ENCODE results near the gene LAMTOR2.
A peak's percentile ranks its signal among the peaks of the same experiment; 100 is the strongest.

LAMTOR2 gene

GRCh38 chr1:156075775-156076204 is 21.2 kb downstream of the LAMTOR2 start:
- Mint-ChIP-seq H3K4me3 (no peak overlapping the region), H3K4me1 (ENCODE audit: low read depth) (no peaks in the 10 kb centered on the region)

DNA sequence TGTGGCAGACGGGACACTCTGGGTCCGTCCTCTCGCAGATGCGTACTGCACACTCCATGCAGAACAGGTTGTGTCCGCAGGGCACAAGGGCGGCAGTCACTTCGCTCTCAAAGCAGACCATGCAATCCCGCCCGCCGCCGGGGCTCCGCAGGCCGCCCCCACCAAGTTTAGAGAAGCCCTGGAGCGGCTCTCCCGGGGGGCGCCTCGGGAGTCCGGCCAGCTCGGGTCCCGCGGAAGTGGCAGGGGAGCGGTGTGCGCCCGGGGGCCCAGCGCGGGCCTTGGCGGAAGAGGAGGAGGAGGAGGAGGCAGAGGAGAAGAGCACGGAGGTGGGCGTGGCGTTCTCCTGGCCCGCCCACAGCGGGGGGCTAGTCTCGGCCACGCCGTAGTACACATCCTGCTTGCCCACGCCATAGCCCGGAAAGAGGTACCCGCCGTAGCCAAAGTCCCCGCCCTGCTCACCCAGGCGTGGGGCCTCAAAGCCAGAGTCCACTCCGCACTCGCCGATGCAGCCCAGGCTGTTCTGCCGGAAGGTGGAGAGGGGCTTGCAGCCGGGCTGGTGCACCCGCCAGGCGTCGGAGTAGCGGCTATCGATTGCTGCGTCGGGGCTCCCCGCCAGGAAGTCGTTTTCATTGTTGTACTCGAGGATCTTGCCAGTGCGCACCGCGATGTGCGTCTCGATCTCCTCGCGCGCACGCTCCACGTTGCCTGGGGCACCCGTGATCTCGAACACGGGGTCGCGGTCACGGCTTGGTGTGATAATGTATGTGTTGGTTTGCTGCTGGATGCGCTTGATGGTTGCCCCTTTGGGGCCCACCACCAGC is 22.2 kb downstream of the LAMTOR2 start:
- Mint-ChIP-seq H3K9me3 (no peaks in the 10 kb centered on the region), H3K27ac (no peak overlapping the region), H3K36me3 (ENCODE audit: low read depth) (no peaks in the 10 kb centered on the region), H3K4me1 (ENCODE audit: low read depth) (peaks cover 1% of the 10 kb centered on the region), H3K27me3 (ENCODE audit: low read depth) (peaks cover 33% of the 10 kb centered on the region), H3K4me3 (no peak overlapping the region)
- no peak for DNase-seq (ENCODE audit: low spot score)

More at GRCh38 chr1:156075775-156076204, 21.2 kb downstream of the LAMTOR2 start:
- Mint-ChIP-seq H3K36me3 (ENCODE audit: low read depth) (no peaks in the 10 kb centered on the region), H3K9me3 (no peaks in the 10 kb centered on the region), H3K27ac (no peak overlapping the region), H3K27me3 (ENCODE audit: low read depth) (peaks cover 24% of the 10 kb centered on the region)
- DNase-seq (ENCODE audit: low spot score), result no peak

GRCh38 chr1:156077430-156077760 is 22.8 kb downstream of the LAMTOR2 start:
- peaks cover 32% of the 10 kb centered on the region for H3K27me3 Mint-ChIP-seq (ENCODE audit: low read depth)
- peaks cover 1% of the 10 kb centered on the region for H3K4me1 Mint-ChIP-seq (ENCODE audit: low read depth)
- H3K9me3 Mint-ChIP-seq, result no peaks in the 10 kb centered on the region
- no peak overlapping the region for H3K4me3 Mint-ChIP-seq
- no peak for DNase-seq (ENCODE audit: low spot score)
- no peak overlapping the region for H3K27ac Mint-ChIP-seq
- no peaks in the 10 kb centered on the region for H3K36me3 Mint-ChIP-seq (ENCODE audit: low read depth)

GRCh38 chr1:156078728-156079127 is 24.1 kb downstream of the LAMTOR2 start:
- Mint-ChIP-seq H3K9me3 (no peaks in the 10 kb centered on the region), H3K4me3 (no peak overlapping the region), H3K27me3 (ENCODE audit: low read depth) (peaks cover 37% of the 10 kb centered on the region), H3K36me3 (ENCODE audit: low read depth) (no peaks in the 10 kb centered on the region), H3K27ac (no peak overlapping the region), H3K4me1 (ENCODE audit: low read depth) (peaks cover 2% of the 10 kb centered on the region)
- DNase-seq (ENCODE audit: low spot score), result no peak

GRCh38 chr1:156079762-156080161 is 25.2 kb downstream of the LAMTOR2 start:
- H3K27me3 Mint-ChIP-seq (ENCODE audit: low read depth), result peaks cover 48% of the 10 kb centered on the region
- no peak overlapping the region for H3K4me3 Mint-ChIP-seq
- H3K36me3 Mint-ChIP-seq (ENCODE audit: low read depth), result no peaks in the 10 kb centered on the region
- H3K4me1 Mint-ChIP-seq (ENCODE audit: low read depth), result peaks cover 2% of the 10 kb centered on the region
- no peak overlapping the region for H3K27ac Mint-ChIP-seq
- DNase-seq (ENCODE audit: low spot score), result no peak
- no peaks in the 10 kb centered on the region for H3K9me3 Mint-ChIP-seq

GRCh38 chr1:156080241-156080862 is 25.8 kb downstream of the LAMTOR2 start:
- no peaks in the 10 kb centered on the region for H3K36me3 Mint-ChIP-seq (ENCODE audit: low read depth)
- H3K4me3 Mint-ChIP-seq, result peak overlapping the region; percentile 53
- H3K27ac Mint-ChIP-seq, result no peak overlapping the region
- H3K4me1 Mint-ChIP-seq (ENCODE audit: low read depth), result peaks cover 2% of the 10 kb centered on the region
- H3K27me3 Mint-ChIP-seq (ENCODE audit: low read depth), result peaks cover 54% of the 10 kb centered on the region
- DNase-seq (ENCODE audit: low spot score), result no peak
- no peaks in the 10 kb centered on the region for H3K9me3 Mint-ChIP-seq

GRCh38 chr1:156080863-156081179 is 26.2 kb downstream of the LAMTOR2 start:
- H3K27me3 Mint-ChIP-seq (ENCODE audit: low read depth), result peaks cover 56% of the 10 kb centered on the region
- no peak overlapping the region for H3K27ac Mint-ChIP-seq
- no peaks in the 10 kb centered on the region for H3K9me3 Mint-ChIP-seq
- H3K4me1 Mint-ChIP-seq (ENCODE audit: low read depth), result peaks cover 2% of the 10 kb centered on the region
- peak overlapping the region; percentile 53 for H3K4me3 Mint-ChIP-seq
- no peaks in the 10 kb centered on the region for H3K36me3 Mint-ChIP-seq (ENCODE audit: low read depth)
- no peak for DNase-seq (ENCODE audit: low spot score)

DNA sequence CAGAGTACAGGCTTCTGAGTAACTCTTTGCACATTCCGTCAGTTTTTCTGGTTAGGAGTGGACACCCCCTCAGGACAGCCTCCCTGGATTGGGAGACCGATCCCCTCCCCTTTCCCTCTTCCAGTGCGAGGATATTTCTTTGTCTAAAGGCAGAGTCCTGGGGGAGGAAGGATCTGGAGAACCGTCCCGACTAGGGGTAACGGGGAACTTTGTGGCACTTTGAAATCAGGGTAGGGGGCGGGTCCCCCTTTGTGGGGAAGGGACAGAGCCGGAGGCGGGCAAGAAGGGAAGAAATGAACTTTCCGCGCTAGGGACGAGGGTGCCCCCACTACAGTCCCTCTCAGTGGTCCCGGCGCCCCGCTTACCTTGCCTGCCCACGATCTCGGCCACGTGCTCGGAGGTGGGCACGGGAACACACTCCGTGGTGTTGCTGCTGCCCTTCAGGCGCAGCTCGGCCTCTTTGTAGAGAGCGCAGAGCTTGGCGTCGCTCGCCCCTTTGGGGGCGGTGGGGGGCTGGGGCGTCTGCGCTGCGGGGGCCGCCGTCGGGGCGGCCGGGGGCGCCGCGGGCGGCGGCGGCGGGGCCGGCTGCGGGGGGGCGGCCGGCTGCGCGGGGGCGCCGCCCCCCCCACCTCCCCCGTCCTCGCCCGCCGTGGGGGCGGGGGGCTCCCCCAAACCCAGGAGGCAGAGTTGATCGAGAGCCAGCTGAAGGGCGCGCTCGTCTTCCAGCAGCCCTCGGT is 26.8 kb downstream of the LAMTOR2 start:
- H3K4me1 Mint-ChIP-seq (ENCODE audit: low read depth), result peaks cover 2% of the 10 kb centered on the region
- no peaks in the 10 kb centered on the region for H3K36me3 Mint-ChIP-seq (ENCODE audit: low read depth)
- peaks cover 60% of the 10 kb centered on the region for H3K27me3 Mint-ChIP-seq (ENCODE audit: low read depth)
- no peak overlapping the region for H3K27ac Mint-ChIP-seq
- DNase-seq (ENCODE audit: low spot score), result no peak
- no peaks in the 10 kb centered on the region for H3K9me3 Mint-ChIP-seq
- H3K4me3 Mint-ChIP-seq, result peak overlapping the region; percentile 82

- DNase-seq (ENCODE audit: low spot score), result no peak
- Mint-ChIP-seq H3K27ac (no peak overlapping the region), H3K9me3 (no peaks in the 10 kb centered on the region)
These were observed 27.3 kb downstream of the LAMTOR2 start for GRCh38 chr1:156081917-156082308.

GRCh38 chr1:156082309-156083091 is 27.9 kb downstream of the LAMTOR2 start, which contains the start of gene MEX3A:
MEX3A (minus strand) TSS chr1:156082465; CDS start chr1:156081998, 467 bp downstream.
- H3K4me3 Mint-ChIP-seq, result peak within 1 kb of the TSS; percentile 82
- peaks cover 2% of the 10 kb centered on the region for H3K4me1 Mint-ChIP-seq (ENCODE audit: low read depth)
- peaks cover 69% of the 10 kb centered on the region for H3K27me3 Mint-ChIP-seq (ENCODE audit: low read depth)
- no peaks in the 10 kb centered on the region for H3K36me3 Mint-ChIP-seq (ENCODE audit: low read depth)
- no peak within 1 kb of the TSS for H3K27ac Mint-ChIP-seq
- DNase-seq (ENCODE audit: low spot score), result peak; percentile 63
- no peaks in the 10 kb centered on the region for H3K9me3 Mint-ChIP-seq

More at GRCh38 chr1:156081917-156082308, 27.3 kb downstream of the LAMTOR2 start:
- Mint-ChIP-seq H3K27me3 (ENCODE audit: low read depth) (peaks cover 63% of the 10 kb centered on the region), H3K36me3 (ENCODE audit: low read depth) (no peaks in the 10 kb centered on the region), H3K4me3 (peak overlapping the region; percentile 82), H3K4me1 (ENCODE audit: low read depth) (peaks cover 2% of the 10 kb centered on the region)

GRCh38 chr1:156083800-156084790 is 29.5 kb downstream of the LAMTOR2 start:
- DNase-seq (ENCODE audit: low spot score), result no peak
- Mint-ChIP-seq H3K36me3 (ENCODE audit: low read depth) (no peaks in the 10 kb centered on the region), H3K9me3 (no peaks in the 10 kb centered on the region), H3K27me3 (ENCODE audit: low read depth) (peaks cover 59% of the 10 kb centered on the region), H3K27ac (no peak overlapping the region), H3K4me3 (peak overlapping the region; percentile 78), H3K4me1 (ENCODE audit: low read depth) (peaks cover 2% of the 10 kb centered on the region)

DNA sequence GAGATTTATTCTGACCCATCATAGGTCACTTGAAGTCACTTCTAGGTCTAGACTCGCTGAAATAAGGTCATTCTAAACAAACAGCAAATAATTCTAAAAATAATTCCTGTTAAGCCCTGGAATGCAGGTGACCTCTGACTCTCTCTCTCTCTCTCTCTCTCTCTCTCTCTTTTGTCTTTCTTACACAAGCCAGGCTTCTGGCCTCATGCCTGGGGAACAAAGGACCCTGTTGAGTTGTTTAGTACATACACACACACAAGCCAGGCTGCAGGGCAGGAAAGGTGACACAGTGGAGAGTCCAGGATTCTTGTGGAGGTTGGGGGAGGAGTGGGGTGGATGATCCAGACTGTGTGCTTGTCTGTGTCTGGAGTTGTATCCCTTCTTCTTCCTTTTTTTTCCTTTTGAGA is 31.7 kb downstream of the LAMTOR2 start:
- no peak overlapping the region for H3K27ac Mint-ChIP-seq
- no peaks in the 10 kb centered on the region for H3K36me3 Mint-ChIP-seq (ENCODE audit: low read depth)
- H3K4me3 Mint-ChIP-seq, result no peak overlapping the region
- no peak for DNase-seq (ENCODE audit: low spot score)
- H3K27me3 Mint-ChIP-seq (ENCODE audit: low read depth), result peaks cover 46% of the 10 kb centered on the region
- H3K9me3 Mint-ChIP-seq, result no peaks in the 10 kb centered on the region
- peaks cover 9% of the 10 kb centered on the region for H3K4me1 Mint-ChIP-seq (ENCODE audit: low read depth)

- peaks cover 27% of the 10 kb centered on the region for H3K27me3 Mint-ChIP-seq (ENCODE audit: low read depth)
- no peak for DNase-seq (ENCODE audit: low spot score)
- no peaks in the 10 kb centered on the region for H3K36me3 Mint-ChIP-seq (ENCODE audit: low read depth)
- H3K4me3 Mint-ChIP-seq, result no peak overlapping the region
- H3K4me1 Mint-ChIP-seq (ENCODE audit: low read depth), result peaks cover 6% of the 10 kb centered on the region
- H3K9me3 Mint-ChIP-seq, result no peaks in the 10 kb centered on the region
- no peak overlapping the region for H3K27ac Mint-ChIP-seq
These were observed 35.1 kb downstream of the LAMTOR2 start for GRCh38 chr1:156089704-156090103.
